ENCODE results near the gene MACO1.

The MACO1 gene

DNA sequence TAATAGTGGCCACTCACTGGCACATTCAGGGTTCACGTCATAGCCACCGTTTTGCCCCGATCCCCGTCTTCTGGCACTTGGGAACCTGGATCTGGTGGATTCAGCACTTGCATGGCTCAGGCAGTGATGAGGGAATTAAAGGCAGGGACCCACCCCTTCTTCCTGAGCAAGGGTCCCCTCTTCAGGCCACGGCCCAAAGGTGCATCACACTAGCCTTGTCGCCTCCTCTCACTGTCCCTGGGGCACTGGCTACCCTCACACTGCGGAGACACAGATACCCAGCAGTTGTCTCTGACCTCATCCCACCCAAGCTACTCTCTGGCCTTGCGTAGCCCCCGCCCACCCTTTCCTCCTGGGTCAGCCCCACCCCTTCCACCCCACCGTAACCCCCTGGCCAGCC is 92.8 kb downstream of the MACO1 start:
- DNase-seq (ENCODE audit: low read depth in 1 of 2, low spot score in 1 of 2), result no peak

DNA sequence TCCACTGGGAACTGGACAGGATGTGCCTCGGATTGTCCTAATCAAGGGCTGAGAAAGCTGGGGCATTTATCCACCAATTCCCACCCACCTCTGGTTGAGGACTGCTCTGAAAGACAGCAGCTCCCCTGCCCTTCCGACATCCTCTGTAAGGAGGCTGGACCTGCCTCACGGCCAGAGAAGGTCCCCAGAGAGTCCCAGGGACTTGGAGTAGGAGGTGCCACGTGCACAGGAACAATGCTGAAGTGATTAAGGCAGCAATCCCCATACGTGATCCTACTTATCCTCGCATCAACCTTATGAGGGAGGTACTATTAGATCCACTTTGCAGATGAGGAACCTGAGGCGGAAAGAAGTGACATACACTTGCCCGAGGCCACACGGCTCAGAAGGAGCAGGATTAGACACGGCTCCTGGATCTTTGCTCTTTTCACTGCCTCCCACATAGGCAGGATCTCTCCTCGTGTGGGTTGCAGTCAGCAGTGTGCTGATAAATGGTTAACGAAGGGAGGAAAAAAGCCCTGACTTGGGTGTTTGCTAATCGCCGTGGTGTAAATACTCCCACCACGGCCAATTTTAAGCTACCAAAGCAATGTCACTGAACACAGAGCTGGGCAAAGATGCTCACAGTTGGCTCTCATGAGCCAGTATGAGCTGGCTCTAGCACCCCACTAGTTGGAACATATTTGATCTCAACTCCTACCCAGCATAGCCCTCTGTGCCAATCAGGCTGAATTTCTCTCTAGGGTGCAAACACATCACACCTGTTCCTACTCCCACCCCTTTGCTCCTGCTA is 94.1 kb downstream of the MACO1 start:
- no peak for DNase-seq (ENCODE audit: low read depth in 1 of 2, low spot score in 1 of 2)

DNA sequence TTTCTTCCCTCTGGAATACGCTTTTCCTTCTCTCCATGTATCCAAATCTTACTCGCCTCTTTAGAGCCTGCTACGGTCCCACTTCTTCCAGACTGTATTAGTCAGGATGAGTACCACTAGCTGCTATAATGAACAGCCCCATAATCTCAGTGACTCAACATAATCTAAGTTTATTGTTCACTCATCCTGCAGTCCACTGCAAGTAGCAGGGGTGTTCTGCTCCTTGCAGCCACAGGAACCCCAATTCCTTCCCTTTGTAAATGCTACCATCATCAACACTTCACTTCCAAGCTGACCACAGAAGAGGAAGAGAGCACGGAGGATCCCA is 94.6 kb downstream of the MACO1 start:
- DNase-seq (ENCODE audit: low read depth in 1 of 2, low spot score in 1 of 2), result no peak

DNA sequence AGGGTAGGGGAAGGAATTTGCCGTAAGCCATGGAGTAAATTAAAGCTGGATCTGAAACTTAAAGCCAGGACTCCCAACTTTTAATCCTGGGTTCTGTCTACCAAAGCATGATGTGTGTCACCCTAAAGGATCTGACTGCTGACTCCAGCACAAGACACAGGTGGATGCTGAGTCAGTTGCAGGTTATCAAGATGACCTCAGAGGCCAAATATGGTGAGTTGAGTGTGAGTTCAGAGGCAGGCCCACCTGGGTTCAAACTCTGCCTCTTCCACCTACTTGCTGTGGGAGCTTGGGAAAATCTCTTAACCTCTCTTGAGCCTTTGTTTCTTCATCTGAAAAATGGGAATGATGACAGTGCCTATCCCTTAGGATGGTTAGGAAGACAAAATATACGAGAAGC is 96.1 kb downstream of the MACO1 start:
- no peak for DNase-seq (ENCODE audit: low read depth in 1 of 2, low spot score in 1 of 2)

DNA sequence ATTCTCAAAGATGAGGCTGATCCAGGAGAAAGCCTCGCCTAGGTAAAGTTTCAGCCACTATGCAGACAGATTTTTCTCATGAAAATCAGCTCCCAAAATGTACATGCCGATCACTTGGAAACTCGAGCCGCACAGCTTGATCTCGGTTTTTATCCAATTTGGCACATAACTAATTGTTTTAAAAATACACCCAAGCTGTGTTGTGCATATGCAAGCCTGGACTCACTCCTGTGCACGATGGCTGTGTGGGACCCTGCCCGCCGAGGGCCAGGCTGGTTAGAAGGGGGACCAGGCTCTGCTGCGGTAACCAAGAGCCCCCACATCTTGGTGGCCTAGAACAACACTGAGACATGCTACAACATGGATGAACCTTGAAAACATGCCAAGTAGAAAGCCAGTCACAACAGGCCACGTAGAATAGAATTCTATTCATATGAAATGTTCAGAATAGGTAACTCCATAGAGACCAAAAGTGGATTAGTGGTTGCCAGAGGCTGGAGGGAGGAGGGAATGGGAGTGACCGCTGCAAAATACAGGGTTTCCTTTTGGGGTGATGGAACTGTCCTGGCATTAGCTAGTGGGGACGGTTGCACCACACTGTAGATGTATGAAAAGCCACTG is 96.6 kb downstream of the MACO1 start:
- no peak for DNase-seq (ENCODE audit: low read depth in 1 of 2, low spot score in 1 of 2)

DNA sequence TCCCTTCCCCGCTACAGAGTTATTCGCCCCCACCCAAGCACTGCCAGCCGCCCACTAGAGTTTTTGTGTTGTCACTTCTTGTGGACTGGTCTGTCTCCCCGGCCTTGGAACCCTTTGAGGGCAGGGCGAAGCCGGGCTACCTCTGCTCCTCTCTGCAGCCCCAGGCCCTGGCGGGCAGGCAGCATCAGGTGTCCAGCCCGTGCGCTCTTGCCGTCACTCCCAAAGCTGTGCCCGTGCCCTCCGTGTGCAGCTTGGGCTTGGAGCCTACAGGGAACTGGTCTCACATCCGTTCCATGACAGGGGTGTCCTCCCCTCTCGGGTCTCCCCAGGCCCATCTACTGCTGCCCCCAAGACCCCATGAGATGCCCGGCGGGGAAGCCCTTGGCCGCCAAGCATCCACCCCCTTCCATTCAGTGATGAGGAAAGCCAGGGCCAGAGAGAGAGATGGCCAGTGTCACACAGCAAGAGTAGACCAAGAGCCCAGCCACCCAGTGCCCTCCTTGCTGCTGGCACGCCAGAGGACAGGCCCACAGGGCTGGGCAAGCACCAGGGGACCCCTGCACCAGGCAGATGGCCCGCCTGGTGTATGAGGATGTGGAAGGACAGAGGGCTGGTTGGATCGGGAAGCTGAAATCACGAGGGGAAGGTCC is 97.4 kb downstream of the MACO1 start:
- no peak for DNase-seq (ENCODE audit: low read depth in 1 of 2, low spot score in 1 of 2)

DNA sequence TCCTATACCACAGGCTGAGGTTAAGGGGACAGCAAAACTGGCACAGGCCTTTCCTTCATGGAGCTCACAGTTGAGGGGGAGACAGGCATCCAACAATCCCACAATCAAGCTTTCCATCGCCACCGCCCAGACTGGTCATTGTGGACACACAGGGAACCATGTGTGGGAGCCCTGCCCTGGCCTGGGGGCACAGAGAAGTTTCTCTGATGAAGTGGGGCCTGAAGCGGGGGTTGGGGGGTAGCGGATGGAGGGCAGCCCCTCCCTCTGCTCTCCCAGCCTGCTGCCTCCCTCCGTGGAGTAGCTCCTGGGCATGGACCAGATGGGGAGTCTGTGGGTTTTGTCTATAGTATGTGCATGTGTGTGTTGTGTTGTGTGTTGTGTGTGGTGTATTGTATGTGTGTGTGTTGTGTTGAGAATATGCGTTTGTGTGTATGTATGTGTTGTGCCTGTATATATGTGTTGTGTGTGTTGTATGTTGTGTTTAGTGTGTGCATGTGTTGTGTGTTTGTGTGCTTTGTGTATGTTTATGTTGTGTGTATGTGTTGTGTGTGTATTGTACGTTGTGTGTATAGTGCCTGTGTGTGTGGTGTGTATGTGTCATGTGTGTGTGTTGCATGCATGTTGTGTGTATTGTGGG is 98.3 kb downstream of the MACO1 start:
- no peak for DNase-seq (ENCODE audit: low read depth in 1 of 2, low spot score in 1 of 2)

DNA sequence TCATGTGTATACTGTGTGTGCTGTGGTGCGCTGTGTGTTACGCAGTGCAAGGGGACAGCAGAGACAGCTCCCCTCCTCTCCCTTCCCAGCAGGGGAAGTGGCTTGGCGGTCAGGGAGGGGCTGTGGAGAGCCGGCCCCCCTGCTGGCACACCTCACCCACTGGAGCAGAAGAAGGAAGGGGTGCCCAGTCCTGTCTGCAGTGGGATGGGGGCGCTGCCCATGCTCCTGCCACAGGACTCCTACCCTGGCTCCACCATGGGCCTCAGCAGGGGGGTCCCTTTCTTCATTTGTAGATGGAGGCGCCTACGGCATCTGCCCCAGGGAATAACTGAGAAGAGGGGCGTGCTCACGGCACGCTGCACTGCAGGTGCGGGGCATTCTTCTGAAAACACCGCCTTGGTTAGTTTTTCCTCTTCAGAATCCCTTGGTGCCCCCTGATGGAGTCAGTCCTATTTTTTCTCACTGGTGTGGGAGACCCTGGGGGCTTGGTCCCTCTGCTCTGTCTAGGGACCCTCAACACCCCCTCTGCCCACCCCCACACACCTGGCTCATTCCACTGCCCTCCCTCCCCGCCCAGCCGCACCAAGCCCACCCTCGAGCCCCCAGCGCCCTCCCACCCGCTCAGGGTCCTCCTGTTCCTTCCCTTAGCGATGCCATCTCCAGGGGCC is 99.0 kb downstream of the MACO1 start:
- DNase-seq (ENCODE audit: low read depth in 1 of 2, low spot score in 1 of 2), result no peak

DNA sequence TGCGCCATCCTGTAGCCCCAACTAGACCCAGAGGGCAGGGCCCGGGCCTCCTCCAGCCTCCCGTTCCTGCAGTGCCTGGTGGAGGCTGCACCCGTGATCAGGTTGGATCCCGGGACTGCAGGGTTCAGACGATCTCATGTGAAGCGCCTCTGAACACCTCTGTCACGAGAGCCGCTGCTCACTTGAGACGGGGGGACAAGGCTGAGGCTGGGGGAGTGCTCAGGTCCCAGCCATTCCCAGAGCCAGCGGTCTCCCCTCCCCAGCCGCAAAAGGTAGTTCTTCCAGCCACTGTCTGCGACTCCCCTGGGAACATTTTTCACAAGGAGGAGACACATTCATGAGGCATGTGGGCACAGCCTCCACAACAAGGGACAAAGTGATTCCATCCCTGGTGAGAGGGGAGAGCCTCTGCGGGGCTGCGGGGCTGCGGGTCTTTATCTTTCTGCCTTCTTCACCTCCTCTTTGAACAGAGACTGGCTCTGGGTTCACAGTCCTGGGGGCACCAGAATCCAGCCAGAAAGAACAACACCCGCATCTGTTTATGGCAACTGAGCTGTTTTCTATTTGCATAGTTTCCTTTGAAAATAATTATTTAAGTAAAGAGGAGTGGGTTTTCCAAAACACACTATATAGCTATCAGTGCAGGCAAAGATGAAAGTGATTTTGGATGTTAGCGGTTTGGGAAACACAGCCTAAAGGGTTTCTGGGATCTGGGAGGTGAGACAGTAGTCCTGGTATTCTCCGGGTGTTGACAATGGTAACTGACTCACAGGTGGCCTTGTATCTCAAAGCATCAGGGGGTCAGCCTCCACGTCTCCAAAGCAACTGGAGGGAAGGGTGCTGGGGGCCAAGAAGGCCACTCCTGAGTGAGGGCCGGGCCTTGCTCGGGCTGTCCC is 99.7 kb downstream of the MACO1 start:
- DNase-seq (ENCODE audit: low read depth in 1 of 2, low spot score in 1 of 2), result no peak

DNA sequence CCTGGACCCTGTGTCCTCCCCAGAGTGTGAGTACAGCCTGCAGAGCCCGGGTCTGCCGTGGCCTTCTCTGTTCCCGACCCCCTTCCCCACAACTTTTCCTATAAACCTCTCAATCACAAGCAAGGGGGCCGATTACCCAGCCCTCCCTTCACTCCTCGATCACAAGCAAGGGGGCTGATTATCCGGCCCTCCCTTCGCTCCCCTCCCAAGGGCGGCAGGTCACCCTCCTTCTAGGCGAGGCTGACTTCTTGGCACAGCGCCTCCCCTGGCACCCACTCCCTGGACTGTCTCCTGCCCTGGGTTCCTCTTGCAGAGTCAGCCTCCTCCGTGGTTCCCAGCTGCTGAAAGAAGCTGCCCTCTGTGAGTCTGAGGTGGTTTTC is 100.4 kb downstream of the MACO1 start:
- no peak for DNase-seq (ENCODE audit: low read depth in 1 of 2, low spot score in 1 of 2)

DNA sequence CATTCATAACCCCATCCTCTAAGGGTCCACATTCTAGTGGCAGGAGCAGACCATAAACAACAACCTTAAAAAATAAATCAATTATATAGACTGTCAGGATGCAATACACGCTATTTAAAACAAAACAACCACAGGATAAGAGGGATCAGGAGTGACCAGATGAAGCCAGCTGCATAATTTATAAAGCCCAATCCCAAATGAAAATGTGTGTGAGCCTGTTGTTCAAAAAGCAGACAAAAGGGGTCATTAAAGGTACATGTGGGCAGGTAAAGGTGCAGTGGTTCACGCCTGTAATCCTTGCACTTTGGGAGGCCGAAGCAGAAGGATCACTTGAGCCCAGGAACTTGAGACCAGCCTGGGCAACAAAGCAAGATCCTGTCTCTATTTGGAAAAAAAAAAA is 102.3 kb downstream of the MACO1 start:
- no peak for DNase-seq (ENCODE audit: low read depth in 1 of 2, low spot score in 1 of 2)

DNA sequence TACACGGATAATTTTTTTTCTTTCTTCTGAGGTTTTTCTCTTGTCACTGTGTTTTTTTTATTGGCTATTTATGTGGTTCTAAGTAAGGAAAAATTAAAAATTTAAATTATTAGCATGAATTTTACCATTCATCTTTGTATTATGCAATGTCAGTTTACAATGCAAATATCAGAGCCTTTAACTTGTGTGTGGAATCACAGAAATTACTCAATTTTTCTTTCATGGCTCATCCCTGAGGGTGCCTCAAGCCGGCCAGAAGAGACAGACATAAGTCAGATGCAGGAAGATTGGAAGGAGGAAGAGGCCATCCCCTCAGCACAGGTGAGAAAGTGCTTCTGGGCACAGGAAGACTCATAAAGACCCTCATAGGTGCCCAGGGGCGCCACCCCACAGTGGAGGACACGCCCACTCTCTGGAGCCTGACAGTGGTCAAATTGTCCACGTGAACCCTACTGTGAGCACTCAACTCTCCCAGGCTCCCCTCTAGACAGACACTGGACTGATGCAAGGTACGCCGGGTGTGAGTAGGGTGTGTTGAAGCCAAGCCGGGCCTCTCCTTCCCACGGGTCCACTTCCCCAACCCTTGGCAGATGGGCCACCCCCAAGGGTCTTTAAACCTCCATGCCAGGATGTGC is 103.2 kb downstream of the MACO1 start:
- DNase-seq (ENCODE audit: low read depth in 1 of 2, low spot score in 1 of 2), result no peak

DNA sequence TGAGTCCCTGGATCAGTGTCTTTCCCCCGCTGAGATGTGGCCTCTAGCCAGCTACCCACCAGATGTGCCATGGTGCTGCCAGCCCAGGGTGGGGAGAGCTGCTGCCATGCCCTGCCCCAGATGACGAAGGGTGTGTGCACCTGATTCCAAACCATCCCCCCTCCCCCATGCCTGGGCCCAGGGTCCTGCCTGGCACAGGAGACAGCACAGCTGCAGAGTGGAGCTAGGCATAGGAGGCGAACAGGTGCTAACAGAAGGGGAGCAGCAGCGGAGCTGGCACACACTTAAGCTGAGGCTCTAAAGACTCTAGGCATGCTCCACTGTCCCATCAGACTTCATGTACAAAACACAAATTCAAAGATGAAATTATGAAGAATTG is 103.7 kb downstream of the MACO1 start:
- no peak for DNase-seq (ENCODE audit: low read depth in 1 of 2, low spot score in 1 of 2)

DNA sequence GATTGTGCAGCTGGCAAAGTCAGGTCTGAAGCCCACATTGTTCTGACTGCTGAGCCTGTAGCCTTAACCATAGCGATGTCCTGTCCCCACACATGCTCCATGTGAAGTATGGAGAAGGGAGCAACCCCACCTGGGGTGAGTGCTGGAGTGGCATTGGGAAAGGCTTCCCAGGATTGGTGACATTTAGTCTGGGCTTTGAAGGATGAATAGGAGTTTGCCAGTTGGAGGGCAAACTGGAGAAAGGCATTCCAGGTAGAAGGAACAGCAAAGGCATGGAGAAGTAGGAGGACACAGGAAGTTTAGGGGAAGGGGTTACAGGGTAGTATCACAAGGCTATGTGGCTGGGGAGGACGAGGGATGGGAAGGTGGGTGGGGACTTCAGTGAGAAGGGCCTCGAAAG is 105.4 kb downstream of the MACO1 start:
- no peak for DNase-seq (ENCODE audit: low read depth in 1 of 2, low spot score in 1 of 2)

DNA sequence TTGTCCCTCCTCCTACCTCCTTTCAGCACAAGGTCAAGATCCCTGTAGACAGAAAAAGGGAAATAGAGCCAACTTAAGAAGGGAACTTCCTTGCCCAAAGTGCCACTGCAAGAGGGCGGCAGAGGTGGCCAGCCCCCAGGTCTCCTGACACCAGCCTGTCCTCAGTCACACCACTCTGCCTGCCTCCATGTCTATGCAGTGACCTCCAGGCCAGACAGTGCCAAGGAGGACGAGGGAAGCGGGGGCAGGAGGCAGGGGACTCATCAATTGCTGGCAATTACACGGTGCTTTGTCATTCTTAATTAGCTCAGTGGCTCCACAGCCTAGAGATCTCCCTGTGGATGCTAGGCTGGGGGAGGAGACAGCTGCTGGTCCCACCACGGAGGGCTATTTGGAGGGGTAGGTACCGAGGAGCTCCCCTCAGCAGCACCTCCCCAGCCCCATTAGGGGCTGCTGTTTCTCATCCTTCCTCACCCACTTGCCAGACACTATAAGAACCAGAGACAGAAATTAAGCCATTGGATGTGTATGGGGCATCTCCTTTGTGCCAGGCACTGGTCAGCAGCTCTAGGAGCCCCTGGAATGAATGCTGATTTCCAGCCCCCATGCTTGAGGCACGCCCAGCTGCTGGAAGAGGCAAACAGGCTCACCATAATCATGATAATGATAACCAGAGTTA is 106.6 kb downstream of the MACO1 start:
- no peak for DNase-seq (ENCODE audit: low read depth in 1 of 2, low spot score in 1 of 2)

DNA sequence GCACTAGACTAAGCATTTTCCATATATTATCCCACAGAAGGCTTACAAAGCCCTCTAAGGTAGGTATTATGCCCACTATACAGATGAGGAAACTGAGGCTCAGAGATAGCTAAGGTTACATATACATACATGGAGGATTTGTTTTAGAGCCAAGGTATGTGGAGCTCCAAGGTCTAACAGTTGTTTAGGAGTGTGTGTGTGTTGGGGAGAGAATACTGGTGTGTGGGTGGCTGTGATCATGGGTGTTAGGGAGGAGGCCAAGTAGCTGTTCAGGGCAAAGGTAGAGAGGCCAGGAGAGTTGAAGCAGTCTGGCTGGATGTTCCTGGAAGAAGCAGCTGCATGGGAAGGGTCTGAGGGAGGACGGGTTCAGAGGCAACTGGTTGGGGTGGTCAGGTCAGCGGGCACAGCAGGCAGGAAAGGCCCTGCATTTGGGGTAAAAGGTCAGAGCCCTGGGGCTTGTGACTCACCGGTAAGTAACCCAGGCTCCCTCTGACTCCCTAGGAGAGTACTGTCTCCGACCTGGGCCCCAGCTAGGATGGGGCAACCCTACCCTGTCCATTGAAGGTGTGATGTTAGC is 107.6 kb downstream of the MACO1 start:
- DNase-seq (ENCODE audit: low read depth in 1 of 2, low spot score in 1 of 2), result no peak

DNA sequence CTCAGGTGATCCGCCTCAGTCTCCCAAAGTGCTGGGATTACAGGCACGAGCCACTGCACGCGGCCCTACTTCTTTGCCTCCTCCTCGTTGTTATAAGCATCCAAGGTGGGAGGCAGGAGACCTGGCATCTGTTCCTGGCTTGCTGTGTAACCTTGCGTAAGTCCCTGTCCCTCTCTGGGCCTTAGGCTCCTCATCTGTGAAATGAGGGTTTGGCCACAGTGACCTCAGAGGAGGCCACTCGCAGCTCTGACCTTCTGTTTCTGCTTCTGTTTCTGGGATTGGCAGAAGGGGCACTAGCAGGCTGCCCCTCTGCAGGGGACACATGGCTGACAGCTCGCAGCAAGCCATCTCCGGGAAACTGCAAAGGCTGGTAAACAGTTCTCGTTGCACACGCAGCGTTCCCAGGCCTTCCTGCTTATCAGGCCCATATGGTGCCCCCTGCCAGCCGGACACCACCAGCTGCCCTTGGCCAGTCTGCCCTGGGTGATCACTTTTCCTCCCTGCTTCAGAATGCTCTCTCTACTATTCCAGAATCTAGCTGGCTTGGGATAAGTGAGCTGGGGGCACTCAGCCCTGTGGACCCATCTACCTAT is 110.1 kb downstream of the MACO1 start:
- no peak for DNase-seq (ENCODE audit: low read depth in 1 of 2, low spot score in 1 of 2)

DNA sequence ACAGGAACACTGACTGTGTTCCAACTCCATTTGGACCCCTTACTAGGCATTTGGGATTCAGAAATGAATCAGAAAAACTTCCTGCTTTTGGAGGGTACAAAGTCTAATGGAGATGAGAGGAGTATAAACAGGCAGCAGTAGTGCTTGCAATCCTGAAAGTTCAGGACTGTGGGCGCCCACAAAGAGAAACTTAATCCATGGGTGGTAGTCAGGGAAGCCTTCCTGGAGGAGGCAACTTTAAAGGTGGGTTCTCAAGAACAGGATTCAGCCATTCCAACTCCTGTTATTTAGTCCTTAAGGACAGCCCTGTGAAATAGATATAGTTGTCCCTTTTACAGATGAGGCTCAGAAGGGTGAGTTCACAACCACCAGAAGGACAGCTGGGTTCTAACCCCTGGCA is 110.7 kb downstream of the MACO1 start:
- no peak for DNase-seq (ENCODE audit: low read depth in 1 of 2, low spot score in 1 of 2)
